GM19397 (cell line): ENCODE results near the gene DDX31.

Experiments used
- ATAC-seq: cut with Tn5 transposase; IDR thresholded peaks from one replicate; pipeline ENCODE4 v1.9.1; 2021; ENCODE audit warnings: mild to moderate bottlenecking, moderate library complexity; ENCODE audit not compliant: unreplicated experiment

Gene DDX31

GRCh38 chr9:132674485-132674884 lies 4.7 kb upstream of the DDX31 start:
- no peak for ATAC-seq

GRCh38 chr9:132673355-132673754 lies 3.6 kb upstream of the DDX31 start:
- ATAC-seq = no peak

- no peak for ATAC-seq
Measured at GRCh38 chr9:132672413-132672690, 2.6 kb upstream of the DDX31 start.

GRCh38 chr9:132671620-132672412 lies 2.0 kb upstream of the DDX31 start:
- ATAC-seq = no peak

- ATAC-seq = peak; percentile 74
Measured at GRCh38 chr9:132670457-132671391, 941 bp upstream of the DDX31 start, which contains the start of gene GTF3C4. GTF3C4 (plus strand) TSS chr9:132670464; CDS start chr9:132670599, 135 bp downstream.

GRCh38 chr9:132669319-132669697 lies 475 bp downstream of the DDX31 start:
- no peak for ATAC-seq

GRCh38 chr9:132663851-132664250 lies 5.9 kb downstream of the DDX31 start:
- no peak for ATAC-seq

GRCh38 chr9:132663117-132663516 lies 6.7 kb downstream of the DDX31 start:
- ATAC-seq = no peak

- no peak for ATAC-seq
Measured at GRCh38 chr9:132662152-132662945, 7.4 kb downstream of the DDX31 start.

- ATAC-seq = no peak
Measured at GRCh38 chr9:132656299-132656698, 13.5 kb downstream of the DDX31 start.

GRCh38 chr9:132651259-132651658 lies 18.5 kb downstream of the DDX31 start:
- ATAC-seq = no peak

GRCh38 chr9:132648685-132649084 lies 21.1 kb downstream of the DDX31 start:
- no peak for ATAC-seq

- ATAC-seq = no peak
Measured at GRCh38 chr9:132648283-132648682, 21.5 kb downstream of the DDX31 start.

GRCh38 chr9:132647806-132648205 lies 22.0 kb downstream of the DDX31 start:
- ATAC-seq = no peak

GRCh38 chr9:132647355-132647754 lies 22.4 kb downstream of the DDX31 start:
- ATAC-seq = no peak

- no peak for ATAC-seq
Measured at GRCh38 chr9:132646726-132647125, 23.1 kb downstream of the DDX31 start.

GRCh38 chr9:132645711-132646110 lies 24.1 kb downstream of the DDX31 start:
- ATAC-seq = no peak

GRCh38 chr9:132645306-132645705 lies 24.5 kb downstream of the DDX31 start:
- no peak for ATAC-seq

GRCh38 chr9:132644251-132644650 lies 25.5 kb downstream of the DDX31 start:
- no peak for ATAC-seq

- ATAC-seq = no peak
Measured at GRCh38 chr9:132641216-132641615, 28.6 kb downstream of the DDX31 start.

- ATAC-seq = no peak
Measured at GRCh38 chr9:132639322-132639721, 30.5 kb downstream of the DDX31 start.
